Measurements from ENCODE around the gene CTSS. TPM values are rescaled to one million over a fixed set of nuclear protein-coding genes. Genes with fewer than 3 reads are reported as not detected.

Gene CTSS
- total RNA-seq, 2 experiments from 2014 or later: 83.1 to 83.5 TPM

DNA sequence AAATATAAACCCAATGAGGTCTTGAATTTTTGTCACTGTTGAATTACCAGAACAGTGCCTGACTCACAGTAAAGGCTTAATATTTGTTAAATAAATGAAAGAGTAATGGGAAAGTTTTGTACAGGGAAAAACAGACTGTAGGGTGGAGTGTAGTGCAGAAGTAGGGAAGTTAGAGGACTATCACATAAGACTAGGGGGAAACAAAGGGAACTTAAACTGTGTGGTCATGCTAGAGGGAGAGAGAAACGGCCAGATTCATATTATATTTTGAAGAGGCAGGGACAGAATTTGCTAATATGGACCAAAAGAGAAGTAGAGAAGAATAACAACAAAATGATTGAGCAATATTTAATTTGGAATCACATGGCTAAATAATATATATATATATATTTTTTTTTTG is 27.6 kb upstream of the CTSS start:
- DNase-seq (no peak), ATAC-seq (ENCODE audit: poor library complexity) (no peak)
- Histone ChIP-seq H3K4me1 (ENCODE audit: insufficient read depth, low read length) (no peaks in the 10 kb centered on the region), H3K4me3 (ENCODE audit: low read length) (no peak overlapping the region), H3K9me3 (ENCODE audit: control insufficient read depth in 1 of 2, insufficient read depth in 1 of 2, low read length in 2 of 2) (no peaks in the 10 kb centered on the region), H3K27ac (ENCODE audit: low read depth in 1 of 2, low read length in 2 of 2) (no peak overlapping the region), H3K36me3 (ENCODE audit: insufficient read depth, low read length) (peaks cover 10% of the 10 kb centered on the region), H3K27me3 (ENCODE audit: control insufficient read depth in 1 of 2, insufficient read depth in 2 of 2, low read length in 2 of 2) (no peaks in the 10 kb centered on the region)
- POLR2A ChIA-PET: no interaction called here
- TF ChIP-seq, protein P1, sequence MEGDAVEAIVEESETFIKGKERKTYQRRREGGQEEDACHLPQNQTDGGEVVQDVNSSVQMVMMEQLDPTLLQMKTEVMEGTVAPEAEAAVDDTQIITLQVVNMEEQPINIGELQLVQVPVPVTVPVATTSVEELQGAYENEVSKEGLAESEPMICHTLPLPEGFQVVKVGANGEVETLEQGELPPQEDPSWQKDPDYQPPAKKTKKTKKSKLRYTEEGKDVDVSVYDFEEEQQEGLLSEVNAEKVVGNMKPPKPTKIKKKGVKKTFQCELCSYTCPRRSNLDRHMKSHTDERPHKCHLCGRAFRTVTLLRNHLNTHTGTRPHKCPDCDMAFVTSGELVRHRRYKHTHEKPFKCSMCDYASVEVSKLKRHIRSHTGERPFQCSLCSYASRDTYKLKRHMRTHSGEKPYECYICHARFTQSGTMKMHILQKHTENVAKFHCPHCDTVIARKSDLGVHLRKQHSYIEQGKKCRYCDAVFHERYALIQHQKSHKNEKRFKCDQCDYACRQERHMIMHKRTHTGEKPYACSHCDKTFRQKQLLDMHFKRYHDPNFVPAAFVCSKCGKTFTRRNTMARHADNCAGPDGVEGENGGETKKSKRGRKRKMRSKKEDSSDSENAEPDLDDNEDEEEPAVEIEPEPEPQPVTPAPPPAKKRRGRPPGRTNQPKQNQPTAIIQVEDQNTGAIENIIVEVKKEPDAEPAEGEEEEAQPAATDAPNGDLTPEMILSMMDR (IDR thresholded peaks at IDR 0.05): no peak
- CTCF ChIA-PET: no interaction called here
- Mint-ChIP-seq H3K9me3 (no peaks in the 10 kb centered on the region), H3K4me1 (ENCODE audit: low read depth) (no peaks in the 10 kb centered on the region), H3K27me3 (no peaks in the 10 kb centered on the region), H3K4me3 (no peak overlapping the region), H3K27ac (no peak overlapping the region), H3K36me3 (ENCODE audit: low read depth) (peaks cover 22% of the 10 kb centered on the region)
- intact Hi-C loops (cut with DNase I, micrococcal nuclease): no loop called here

DNA sequence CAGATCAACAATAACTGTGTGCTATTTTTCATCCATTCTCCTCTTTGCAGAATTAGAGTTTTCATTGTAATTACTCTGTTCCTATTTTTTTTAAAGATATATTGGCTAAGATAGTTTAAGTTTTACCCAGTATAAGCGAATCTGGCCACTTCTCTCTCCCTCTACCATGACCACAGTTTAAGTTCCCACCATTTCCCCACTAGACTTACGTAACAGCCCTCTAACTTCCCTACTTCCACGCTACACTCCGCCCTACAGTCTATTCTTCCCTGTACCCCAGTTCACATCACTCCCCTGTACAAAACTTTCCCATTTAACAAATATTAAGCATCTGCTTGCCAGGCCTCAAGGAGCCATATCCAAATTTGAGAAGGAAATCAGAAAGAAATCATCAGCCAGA is 26.0 kb upstream of the CTSS start:
- Histone ChIP-seq H3K36me3 (ENCODE audit: insufficient read depth, low read length) (peaks cover 3% of the 10 kb centered on the region), H3K27ac (ENCODE audit: low read depth in 1 of 2, low read length in 2 of 2) (no peak overlapping the region), H3K4me3 (ENCODE audit: low read length) (no peak overlapping the region), H3K27me3 (ENCODE audit: control insufficient read depth in 1 of 2, insufficient read depth in 2 of 2, low read length in 2 of 2) (no peaks in the 10 kb centered on the region), H3K4me1 (ENCODE audit: insufficient read depth, low read length) (no peaks in the 10 kb centered on the region), H3K9me3 (ENCODE audit: control insufficient read depth in 1 of 2, insufficient read depth in 1 of 2, low read length in 2 of 2) (no peaks in the 10 kb centered on the region)
- Mint-ChIP-seq H3K27me3 (no peaks in the 10 kb centered on the region), H3K36me3 (ENCODE audit: low read depth) (peaks cover 10% of the 10 kb centered on the region), H3K27ac (no peak overlapping the region), H3K9me3 (no peaks in the 10 kb centered on the region), H3K4me1 (ENCODE audit: low read depth) (no peaks in the 10 kb centered on the region), H3K4me3 (no peak overlapping the region)
- DNase-seq: peak in 2 of 14 experiments; percentile 35 to 36
- POLR2A ChIA-PET: no interaction called here
- CTCF ChIA-PET: no interaction called here
- no peak for ATAC-seq (ENCODE audit: poor library complexity)
- intact Hi-C loops (cut with DNase I, micrococcal nuclease): no loop called here
- TF ChIP-seq, protein P1 (IDR thresholded peaks at IDR 0.05): no peak

DNA sequence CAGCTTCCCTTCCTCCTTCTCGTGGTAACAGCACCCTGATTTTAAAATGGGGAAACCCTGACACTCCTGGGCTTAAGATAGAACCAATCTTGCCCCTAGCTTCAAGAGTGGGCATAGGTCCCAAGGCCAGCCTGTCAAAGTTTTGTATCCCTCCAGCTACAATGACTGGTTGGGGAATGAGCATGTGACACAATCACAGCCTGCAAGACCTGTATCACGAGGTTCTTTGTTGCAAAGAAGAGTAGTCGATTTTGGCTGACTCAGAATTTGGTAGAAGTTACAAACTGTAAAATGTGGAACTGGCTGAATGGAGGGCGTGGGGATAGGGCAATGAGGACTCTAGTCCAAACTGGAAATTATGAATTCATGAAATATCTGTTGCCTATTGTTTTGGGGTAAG is 23.8 kb upstream of the CTSS start:
- no peak overlapping the region for H3K27ac Mint-ChIP-seq
- POLR2A ChIA-PET: no interaction called here
- no peak overlapping the region for H3K27ac ChIP-seq (ENCODE audit: low read depth in 1 of 2, low read length in 2 of 2)
- H3K27me3 Mint-ChIP-seq: no peaks in the 10 kb centered on the region
- no peaks in the 10 kb centered on the region for H3K36me3 ChIP-seq (ENCODE audit: insufficient read depth, low read length)
- ATAC-seq (ENCODE audit: poor library complexity) (no peak), DNase-seq (peak in 2 of 14 experiments; percentile 55 to 68)
- no peak overlapping the region for H3K4me3 ChIP-seq (ENCODE audit: low read length)
- intact Hi-C loops (cut with DNase I, micrococcal nuclease): no loop called here
- H3K4me1 ChIP-seq (ENCODE audit: insufficient read depth, low read length): no peaks in the 10 kb centered on the region
- H3K27me3 ChIP-seq (ENCODE audit: control insufficient read depth in 1 of 2, insufficient read depth in 2 of 2, low read length in 2 of 2): no peaks in the 10 kb centered on the region
- TF ChIP-seq, protein P1 (IDR thresholded peaks at IDR 0.05): no peak
- CTCF ChIA-PET: no interaction called here
- H3K36me3 Mint-ChIP-seq (ENCODE audit: low read depth): no peaks in the 10 kb centered on the region
- no peaks in the 10 kb centered on the region for H3K9me3 Mint-ChIP-seq
- no peaks in the 10 kb centered on the region for H3K4me1 Mint-ChIP-seq (ENCODE audit: low read depth)
- H3K4me3 Mint-ChIP-seq: no peak overlapping the region
- H3K9me3 ChIP-seq (ENCODE audit: control insufficient read depth in 1 of 2, insufficient read depth in 1 of 2, low read length in 2 of 2): no peaks in the 10 kb centered on the region
